H1 (cell line): Measurements from ENCODE around the gene CPM. TPM values are rescaled to one million over a fixed set of nuclear protein-coding genes. Genes with fewer than 3 reads are reported as not detected.

Source experiments
- CTCF ChIA-PET: fragments of 300-600 bp; sonication (Branson Sonifier 250); formaldehyde crosslinking; loops from one replicate; lab custom pipeline; 2021; ENCODE audit not compliant: partially characterized antibody; lab: Charles Lee
- POLR2A ChIA-PET: fragments of 300-600 bp; sonication (Branson Sonifier 250); formaldehyde crosslinking; loops from one replicate; lab custom pipeline; 2021; ENCODE audit warnings: inconsistent platforms; ENCODE audit not compliant: partially characterized antibody; lab: Charles Lee
- DNase-seq, 2 experiments: peaks; one replicate each; pipeline versions ENCODE4 v3.0.0 to v3.0.0-alpha.2; 2010 to 2022; ENCODE audit warnings: low spot score in 2 of 2, low read depth in 1 of 2, mixed read lengths in 1 of 2
- FAIRE-seq: peaks from 2 replicates; lab custom pipeline; 2011; peaks lifted over from hg19 to GRCh38; lab: Jason Lieb, UNC
- H2AFZ ChIP-seq: 2 replicates; pipeline ENCODE4 v1.8.1; 2012; ENCODE audit warnings: low read length, inconsistent platforms
- H2AK5ac ChIP-seq: 2 replicates; pipeline ENCODE4 v1.6.1; 2013; ENCODE audit warnings: low read depth, low read length
- H2BK120ac ChIP-seq: replicated peaks from 2 replicates; pipeline ENCODE3; 2013; ENCODE audit warnings: low read depth, low read length, inconsistent platforms
- H2BK12ac ChIP-seq: 2 replicates; pipeline ENCODE4 v1.6.1; 2013; ENCODE audit warnings: low read depth, low read length
- H2BK15ac ChIP-seq: 2 replicates; pipeline ENCODE4 v1.6.1; 2013; ENCODE audit warnings: low read length
- H2BK20ac ChIP-seq: 2 replicates; pipeline ENCODE4 v1.6.1; 2013; ENCODE audit warnings: low read length
- H2BK5ac ChIP-seq: 2 replicates; pipeline ENCODE4 v1.6.1; 2013; ENCODE audit warnings: low read depth, low read length
- H3K14ac ChIP-seq: 2 replicates; pipeline ENCODE4 v1.6.1; 2013; ENCODE audit warnings: inconsistent platforms; ENCODE audit not compliant: insufficient read length
- H3K18ac ChIP-seq: 2 replicates; pipeline ENCODE4 v1.6.1; 2013; ENCODE audit warnings: low read length; ENCODE audit errors: extremely low read depth
- H3K23ac ChIP-seq: 2 replicates; pipeline ENCODE4 v1.6.1; 2013; ENCODE audit warnings: inconsistent platforms; ENCODE audit not compliant: insufficient read length
- H3K23me2 ChIP-seq: 2 replicates; pipeline ENCODE4 v1.6.1; 2013; ENCODE audit warnings: low read depth, low read length
- H3K27ac ChIP-seq: 2 replicates; pipeline ENCODE4 v1.6.1; 2011; ENCODE audit warnings: low read depth, low read length, inconsistent platforms
- H3K27me3 ChIP-seq, 4 experiments: replicated peaks in 1 of 4; 1 replicate in 1 of 4; 2 replicates in 3 of 4; pipeline versions ENCODE4 v1.6.1 to v1.8.1; 2011 to 2013; ENCODE audit warnings: low read length in 3 of 4, mild to moderate bottlenecking in 3 of 4, inconsistent platforms in 2 of 4, mixed read lengths in 2 of 4, moderate library complexity in 1 of 4; ENCODE audit not compliant: control insufficient read depth in 3 of 4, insufficient read depth in 3 of 4; ENCODE audit errors: extremely low read depth in 1 of 4
- H3K36me3 ChIP-seq, 4 experiments: 2 replicates each; pipeline versions ENCODE4 v1.6.1 to v1.8.1; 2011 to 2013; ENCODE audit warnings: mild to moderate bottlenecking in 4 of 4, low read length in 3 of 4, moderate library complexity in 2 of 4, control low read depth in 1 of 4, inconsistent platforms in 1 of 4; ENCODE audit not compliant: insufficient read depth in 4 of 4, control insufficient read depth in 2 of 4
- H3K4ac ChIP-seq: replicated peaks from 2 replicates; pipeline ENCODE3; 2013; ENCODE audit warnings: low read length, low read depth, mixed read lengths, inconsistent platforms; ENCODE audit not compliant: insufficient read length
- H3K4me1 ChIP-seq, 4 experiments: replicated peaks in 1 of 4; 1 replicate in 1 of 4; 2 replicates in 3 of 4; pipeline versions ENCODE4 v1.6.1 to v1.8.1; 2011 to 2013; ENCODE audit warnings: low read length in 3 of 4, inconsistent platforms in 2 of 4, mixed read lengths in 1 of 4; ENCODE audit not compliant: insufficient read depth in 4 of 4, control insufficient read depth in 3 of 4
- H3K4me2 ChIP-seq, 2 experiments: 2 replicates each; pipeline versions ENCODE4 v1.6.1 to v1.8.1; 2011 to 2013; ENCODE audit warnings: low read depth in 2 of 2, low read length in 2 of 2, control low read depth in 1 of 2, inconsistent platforms in 1 of 2, mild to moderate bottlenecking in 1 of 2; ENCODE audit not compliant: insufficient read depth in 1 of 2
- H3K4me3 ChIP-seq, 4 experiments: fragments of 200-600, 300-600 bp in 1 of 4; sonication (generic), shearing (Covaris generic), sonication (Bioruptor Twin) in 1 of 4; 2 replicates each; pipeline versions ENCODE4 v1.5.1 to v1.8.1; 2011 to 2016; ENCODE audit warnings: low read length in 4 of 4, low read depth in 3 of 4, control low read depth in 2 of 4, inconsistent platforms in 2 of 4, mild to moderate bottlenecking in 2 of 4, mixed read lengths in 1 of 4, moderate library complexity in 1 of 4; ENCODE audit not compliant: insufficient read depth in 2 of 4; ENCODE audit errors: extremely low read depth in 1 of 4
- H3K56ac ChIP-seq: replicated peaks from 2 replicates; pipeline ENCODE3; 2013; ENCODE audit warnings: low read depth, mild to moderate bottlenecking, mixed read lengths, low read length, inconsistent platforms; ENCODE audit not compliant: insufficient read length
- H3K79me1 ChIP-seq: 2 replicates; pipeline ENCODE4 v1.6.1; 2013; ENCODE audit warnings: low read depth, low read length, control low read depth
- H3K79me2 ChIP-seq, 2 experiments: 2 replicates each; pipeline versions ENCODE4 v1.6.1 to v1.8.1; 2012 to 2013; ENCODE audit warnings: low read length in 2 of 2, mild to moderate bottlenecking in 2 of 2, inconsistent platforms in 1 of 2; ENCODE audit not compliant: insufficient read depth in 2 of 2, control insufficient read depth in 1 of 2
- H3K9ac ChIP-seq, 4 experiments: replicated peaks in 1 of 4; 1 replicate in 1 of 4; 2 replicates in 3 of 4; pipeline versions ENCODE4 v1.6.1 to v1.8.1; 2011 to 2013; ENCODE audit warnings: low read depth in 3 of 4, low read length in 3 of 4, control low read depth in 2 of 4, mild to moderate bottlenecking in 2 of 4, moderate library complexity in 2 of 4, inconsistent platforms in 1 of 4; ENCODE audit errors: extremely low read depth in 1 of 4
- H3K9me3 ChIP-seq, 2 experiments: 2 replicates each; pipeline versions ENCODE4 v1.6.1 to v1.8.1; 2012 to 2013; ENCODE audit warnings: mild to moderate bottlenecking in 2 of 2, moderate library complexity in 2 of 2, control low read depth in 1 of 2, inconsistent platforms in 1 of 2, low read depth in 1 of 2, low read length in 1 of 2, mixed read lengths in 1 of 2; ENCODE audit not compliant: insufficient read depth in 2 of 2
- H4K20me1 ChIP-seq, 2 experiments: replicated peaks in 1 of 2; 2 replicates each; pipeline versions ENCODE3 to v1.8.1; 2011 to 2013; ENCODE audit warnings: inconsistent platforms in 2 of 2, low read length in 2 of 2, mild to moderate bottlenecking in 1 of 2; ENCODE audit not compliant: insufficient read depth in 2 of 2, control insufficient read depth in 1 of 2
- H4K5ac ChIP-seq: 2 replicates; pipeline ENCODE4 v1.6.1; 2013; ENCODE audit warnings: low read length, low read depth, mixed read lengths, inconsistent platforms; ENCODE audit not compliant: insufficient read length
- H4K8ac ChIP-seq: 2 replicates; pipeline ENCODE4 v1.8.0; 2013; ENCODE audit warnings: mild to moderate bottlenecking, moderate library complexity, low read length, inconsistent platforms; ENCODE audit not compliant: insufficient read depth; ENCODE audit errors: extremely low read depth
- H4K91ac ChIP-seq: replicated peaks from 2 replicates; pipeline ENCODE3; 2013; ENCODE audit warnings: low read length, mixed read lengths, inconsistent platforms; ENCODE audit not compliant: insufficient read length
- MAX ChIP-seq: IDR thresholded peaks from 2 replicates; pipeline ENCODE4 v1.6.1; 2012; ENCODE audit warnings: inconsistent platforms
- POLR2A ChIP-seq, 2 experiments: IDR thresholded peaks; 1 replicate in 1 of 2; 2 replicates in 1 of 2; pipeline ENCODE4 v1.6.1; 2011; ENCODE audit warnings: low read depth in 2 of 2, low read length in 2 of 2, mild to moderate bottlenecking in 2 of 2; ENCODE audit errors: control extremely low read depth in 1 of 2
- POLR2AphosphoS5 ChIP-seq: IDR thresholded peaks from 2 replicates; pipeline ENCODE4 v1.6.1; 2011; ENCODE audit warnings: low read depth, low read length
- POU5F1 ChIP-seq: IDR thresholded peaks from 2 replicates; pipeline ENCODE4 v1.6.1; 2011; ENCODE audit warnings: low read depth, mild to moderate bottlenecking, low read length, moderate library complexity
- WGBS, 2 experiments: shearing (Covaris generic) in 1 of 2; methylation state at CpG; one replicate each; pipeline versions ENCODE4 v1.1.6 to v1.1.7; 2013 to 2015; ENCODE audit warnings: low lambda C conversion rate in 2 of 2, mixed read lengths in 2 of 2, inconsistent platforms in 1 of 2, low coverage in 1 of 2, missing lambda C conversion rate in 1 of 2; ENCODE audit not compliant: insufficient replicate concordance in 2 of 2, insufficient coverage in 1 of 2, insufficient read length in 1 of 2; ENCODE audit errors: extremely low coverage in 1 of 2, missing lambda C conversion rate in 1 of 2; 5-methylcytosine and 5-hydroxymethylcytosine counted together
- polyA plus RNA-seq, 7 experiments: library from polyadenylated mRNA; depleted of rRNA in 3 of 7; stranded (reverse) in 5 of 7; unstranded in 2 of 7; fragments of >200 nt in 5 of 7; fragments of 200-250 nt in 2 of 7; gene quantifications; 1 replicate in 5 of 7; 2 replicates in 1 of 7; 4 replicates in 1 of 7; pipeline versions ENCODE4 v1.2.1 to v1.2.3, GENCODE V29; 2011 to 2013; ENCODE audit warnings: missing spikeins in 2 of 7, mixed read lengths in 2 of 7
- total RNA-seq: library from RNA; stranded (reverse); fragmentation: NEBNext Ultra II Directional; extraction: Animal tissue kit (Norgen Biotek cat#: 25700); gene quantifications from 2 replicates; pipeline ENCODE4 v1.2.1, GENCODE V29; 2021

The CPM gene
- total and polyA plus RNA-seq, 2 of the 8 experiments (the other 6 are each of a cell fraction or from before 2014, with no cell fraction given) = 0.33 to 3.1 TPM

GRCh38 chr12:68821357-68822188 lies 111.4 kb downstream of the CPM start:
- DNase-seq (no peak), FAIRE-seq (no peak)
- Histone ChIP-seq H2AFZ (no peak overlapping the region), H2BK5ac (no peak overlapping the region), H3K4me2 (no peak overlapping the region), H3K9me3 (no peaks in the 10 kb centered on the region), H3K79me2 (peaks cover 0 to 31% of the 10 kb centered on the region in 2 experiments; a peak in 2 of 4 replicates), H3K56ac (no peak overlapping the region), H3K27me3 (no peaks in the 10 kb centered on the region), H3K4ac (no peak overlapping the region), H3K23ac (no peak overlapping the region), H3K23me2 (no peaks in the 10 kb centered on the region), H2BK12ac (no peak overlapping the region), H3K14ac (no peak overlapping the region), H4K8ac (no peak overlapping the region), H2BK20ac (no peak overlapping the region), H3K4me1 (no peaks in the 10 kb centered on the region), H3K9ac (no peak overlapping the region), H4K5ac (no peak overlapping the region), H3K4me3 (no peak overlapping the region), H3K79me1 (no peaks in the 10 kb centered on the region), H4K20me1 (peaks cover 2 to 8% of the 10 kb centered on the region in 2 experiments), H2BK120ac (no peak overlapping the region), H3K27ac (no peak overlapping the region), H3K36me3 (peaks cover 19 to 91% (median 61%) of the 10 kb centered on the region in 4 experiments), H4K91ac (no peak overlapping the region), H2AK5ac (no peak overlapping the region), H2BK15ac (no peak overlapping the region), H3K18ac (no peak overlapping the region)
- WGBS, 2 experiments = 91% methylated on average over 6 of the region's 6 CpGs; no CpG with 5 or more reads in 1 of the 2 experiments
- CTCF ChIA-PET = interaction anchor here (1.3 to 3.4 kb wide), 2 partner anchors 9 to 26 kb away, joined by 4 to 28 read pairs; no protein-coding TSS in a partner anchor
- POLR2A ChIA-PET = interaction anchor here (0.6 to 6.0 kb wide), 5 partner anchors 9 to 38 kb away, joined by 3 to 41 read pairs (median 11); partner anchors contain the start of gene MDM2
- TF ChIP-seq MAX = no peak
- peak; percentile 16; the same call in 1 of the 2 replicates for TF ChIP-seq POLR2AphosphoS5
- TF ChIP-seq POU5F1 = no peak
- TF ChIP-seq POLR2A (IDR thresholded peaks at IDR 0.05; ENCODE audit: control extremely low read depth in 1 of 2, low read depth in 2 of 2, low read length in 2 of 2) = peak in 1 of 2 experiments; percentile 44; a peak in 1 of 3 replicates
